Activated CD4-positive, alpha-beta memory T cell treated with anti-CD3 and anti-CD28 coated beads for 36 hours (primary cell): ENCODE results near the gene GOLGB1. TPM values are rescaled to one million over a fixed set of nuclear protein-coding genes. Genes with fewer than 3 reads are reported as not detected.

ENCODE experiments used
- CTCF ChIA-PET: fragments of 350-600 bp; sonication (Branson Sonifier 250); formaldehyde crosslinking; loops from one replicate; lab custom pipeline; 2021; ENCODE audit warnings: antibody characterized with exemption, inconsistent platforms; lab: Charles Lee
- POLR2A ChIA-PET: fragments of 350-600 bp; sonication (Branson Sonifier 250); formaldehyde crosslinking; loops from one replicate; lab custom pipeline; 2021; ENCODE audit warnings: antibody characterized with exemption; lab: Charles Lee
- DNase-seq: peaks from one replicate; pipeline ENCODE4 v3.0.0-alpha.2; 2020
- H3K27ac Mint-ChIP-seq: one replicate; pipeline ENCODE4 v1.8.0; 2021; ENCODE audit warnings: mixed read lengths
- H3K27me3 Mint-ChIP-seq: one replicate; pipeline ENCODE4 v1.8.0; 2021; ENCODE audit warnings: mixed read lengths
- H3K36me3 Mint-ChIP-seq: one replicate; pipeline ENCODE4 v1.8.0; 2021; ENCODE audit warnings: mixed read lengths
- H3K4me1 Mint-ChIP-seq: one replicate; pipeline ENCODE4 v1.8.0; 2021; ENCODE audit warnings: low read depth, mixed read lengths
- H3K4me3 Mint-ChIP-seq: one replicate; pipeline ENCODE4 v1.8.0; 2021; ENCODE audit warnings: mild to moderate bottlenecking, mixed read lengths
- H3K9me3 Mint-ChIP-seq: one replicate; pipeline ENCODE4 v1.8.0; 2021; ENCODE audit warnings: mixed read lengths
- intact Hi-C: fragments of 100-400 bp; cut with micrococcal nuclease; formaldehyde crosslinking; loops from one replicate; pipeline ENCODE4 v1.15.1; 2023
- total RNA-seq, 2 experiments: library from RNA; stranded (reverse); gene quantifications; one replicate each; pipeline ENCODE4 v1.2.3, GENCODE V29; 2021

Gene GOLGB1
- total RNA-seq, 2 experiments from 2014 or later, result 22.7 to 26.0 TPM

DNA sequence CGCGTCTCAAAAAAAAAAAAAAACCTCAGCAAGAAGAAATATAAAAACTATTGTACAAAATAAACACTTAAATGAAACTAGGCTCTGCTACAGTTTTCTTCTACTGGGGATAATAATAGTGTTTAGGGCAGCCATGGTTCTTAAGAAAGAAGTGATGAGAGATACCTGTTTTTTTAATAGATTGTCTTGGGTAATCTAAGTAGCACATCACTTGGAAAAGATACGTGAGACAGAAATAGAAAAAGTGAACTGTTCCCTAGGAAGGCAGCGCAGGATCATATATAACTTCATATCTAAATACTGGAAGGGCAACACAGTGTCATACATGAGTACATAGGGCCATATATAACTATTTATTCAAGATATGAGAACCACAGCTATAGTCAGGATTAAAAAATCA, 11.9 kb downstream of the GOLGB1 start:
- peaks cover 48% of the 10 kb centered on the region for H3K4me1 Mint-ChIP-seq
- H3K9me3 Mint-ChIP-seq, result peaks cover 9% of the 10 kb centered on the region
- H3K27ac Mint-ChIP-seq, result no peak overlapping the region
- CTCF ChIA-PET, result no interaction called here
- POLR2A ChIA-PET, result no interaction called here
- intact Hi-C loops, result loop anchor here (5.0 kb wide), 3 partner anchors 355 to 630 kb away; no protein-coding TSS in a partner anchor
- DNase-seq, result no peak
- peaks cover 10% of the 10 kb centered on the region for H3K36me3 Mint-ChIP-seq
- no peaks in the 10 kb centered on the region for H3K27me3 Mint-ChIP-seq
- no peak overlapping the region for H3K4me3 Mint-ChIP-seq

DNA sequence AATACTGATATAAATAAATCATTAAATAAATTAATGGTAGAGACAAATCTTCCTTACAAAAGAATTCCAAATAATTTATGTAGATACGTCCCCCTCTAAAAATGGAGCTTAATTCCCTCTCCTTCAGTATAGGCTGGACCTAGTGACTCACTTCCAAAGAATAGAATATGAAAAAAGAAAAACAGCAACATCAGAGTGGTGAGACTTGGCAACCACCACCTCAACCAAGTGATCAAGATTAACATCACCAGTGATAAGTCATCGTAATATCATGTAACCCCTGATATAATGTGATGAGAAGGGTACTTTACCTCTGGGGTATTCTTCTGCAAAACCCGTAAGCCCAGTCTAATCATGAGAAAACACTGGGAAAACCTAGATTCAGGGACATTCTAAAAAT, 13.4 kb downstream of the GOLGB1 start:
- intact Hi-C loops, result loop anchor here (5.0 kb wide), 3 partner anchors 356 to 631 kb away; no protein-coding TSS in a partner anchor
- H3K4me1 Mint-ChIP-seq, result peaks cover 48% of the 10 kb centered on the region
- H3K27me3 Mint-ChIP-seq, result no peaks in the 10 kb centered on the region
- ChIA-PET CTCF (interaction anchor here (0.8 kb wide), 1 partner anchor 13 kb away, joined by 4 read pairs; no protein-coding TSS in a partner anchor), POLR2A (interaction anchor here (1.0 to 1.6 kb wide), 2 partner anchors 14 to 368 kb away, joined by 3 to 8 read pairs; partner anchors contain the start of gene GOLGB1)
- H3K36me3 Mint-ChIP-seq, result peaks cover 4% of the 10 kb centered on the region
- no peak overlapping the region for H3K27ac Mint-ChIP-seq
- H3K4me3 Mint-ChIP-seq, result no peak overlapping the region
- peak; percentile 40 for DNase-seq
- H3K9me3 Mint-ChIP-seq, result no peaks in the 10 kb centered on the region

DNA sequence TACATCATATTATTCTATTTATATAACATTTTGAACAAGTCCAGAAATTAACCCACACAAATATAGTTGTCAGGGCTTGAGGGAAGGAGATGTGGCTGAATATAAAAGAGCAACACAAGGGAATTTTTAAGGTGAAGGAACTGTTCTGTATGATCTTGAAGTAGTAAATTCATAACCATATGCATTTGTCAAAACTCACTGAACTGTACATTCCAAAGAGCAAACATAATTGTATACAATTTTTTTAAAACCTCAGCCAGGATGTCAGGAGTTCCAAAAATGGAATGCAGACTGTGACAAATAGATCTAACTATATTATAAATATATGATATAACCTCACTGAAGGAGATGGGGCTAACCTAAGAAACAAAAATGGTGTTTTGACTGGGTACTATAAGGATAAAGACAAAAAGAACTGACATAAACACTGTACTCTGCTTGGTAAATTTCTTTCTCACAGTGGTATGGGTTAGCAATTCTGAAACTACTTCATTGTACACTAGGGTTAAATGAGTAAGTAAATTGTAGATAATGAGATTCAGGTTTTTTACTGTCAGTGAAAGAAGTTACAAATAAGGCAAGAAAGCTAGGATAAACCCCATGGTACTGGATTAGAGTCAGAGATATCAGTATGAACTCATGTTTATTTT, 14.4 kb downstream of the GOLGB1 start:
- ChIA-PET CTCF (interaction anchor here (0.8 kb wide), 1 partner anchor 14 kb away, joined by 4 read pairs; no protein-coding TSS in a partner anchor), POLR2A (interaction anchor here (1.0 to 1.6 kb wide), 2 partner anchors 15 to 369 kb away, joined by 3 to 8 read pairs; partner anchors contain the start of gene GOLGB1)
- no peaks in the 10 kb centered on the region for H3K9me3 Mint-ChIP-seq
- H3K27me3 Mint-ChIP-seq, result no peaks in the 10 kb centered on the region
- intact Hi-C loops, result loop anchor here (1.0 to 5.0 kb wide), 7 partner anchors 14 to 748 kb away; partner anchors contain the start of genes GOLGB1 and HCLS1
- peaks cover 46% of the 10 kb centered on the region for H3K4me1 Mint-ChIP-seq
- no peak for DNase-seq
- peak overlapping the region; percentile 28 for H3K27ac Mint-ChIP-seq
- peaks cover 4% of the 10 kb centered on the region for H3K36me3 Mint-ChIP-seq
- H3K4me3 Mint-ChIP-seq, result no peak overlapping the region

DNA sequence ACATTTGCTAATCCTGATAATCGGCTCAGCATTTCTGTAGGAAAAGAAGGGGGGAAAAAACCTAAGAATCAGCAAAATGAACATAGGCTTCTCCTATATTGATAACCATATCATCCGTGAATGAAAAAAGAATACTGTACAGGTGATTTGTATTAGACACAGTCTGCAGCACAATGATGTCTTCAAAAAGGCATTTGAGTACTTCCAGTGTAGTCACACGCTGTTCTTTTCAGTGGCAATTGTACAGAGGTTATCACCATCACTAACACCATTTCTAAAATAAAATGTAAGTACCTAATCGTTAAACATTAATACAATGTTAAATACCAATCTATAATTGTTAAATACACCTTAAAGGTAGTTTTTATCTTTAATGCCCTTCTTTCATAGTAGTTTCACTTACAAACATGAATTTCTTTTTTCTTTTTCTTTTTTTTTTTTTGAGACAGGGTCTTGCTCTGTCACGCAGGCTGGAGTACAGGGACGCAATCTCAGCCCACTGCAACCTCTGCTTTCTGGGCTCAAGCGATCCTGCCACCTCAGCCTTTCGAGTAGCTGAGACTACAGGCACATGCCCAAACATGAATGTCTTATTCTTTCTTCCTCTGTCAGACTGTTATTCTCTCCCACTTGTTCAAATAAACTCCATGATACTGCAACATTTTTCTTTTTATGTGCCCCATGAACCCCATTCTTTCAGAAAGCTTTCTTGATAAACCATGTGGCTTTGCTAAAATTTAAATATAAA, 18.4 kb downstream of the GOLGB1 start:
- ChIA-PET CTCF (no interaction called here), POLR2A (no interaction called here)
- no peak for DNase-seq
- Mint-ChIP-seq H3K36me3 (peaks cover 13% of the 10 kb centered on the region), H3K27ac (no peak overlapping the region), H3K27me3 (no peaks in the 10 kb centered on the region), H3K4me1 (peaks cover 26% of the 10 kb centered on the region), H3K9me3 (no peaks in the 10 kb centered on the region), H3K4me3 (no peak overlapping the region)
- intact Hi-C loops, result no loop called here

DNA sequence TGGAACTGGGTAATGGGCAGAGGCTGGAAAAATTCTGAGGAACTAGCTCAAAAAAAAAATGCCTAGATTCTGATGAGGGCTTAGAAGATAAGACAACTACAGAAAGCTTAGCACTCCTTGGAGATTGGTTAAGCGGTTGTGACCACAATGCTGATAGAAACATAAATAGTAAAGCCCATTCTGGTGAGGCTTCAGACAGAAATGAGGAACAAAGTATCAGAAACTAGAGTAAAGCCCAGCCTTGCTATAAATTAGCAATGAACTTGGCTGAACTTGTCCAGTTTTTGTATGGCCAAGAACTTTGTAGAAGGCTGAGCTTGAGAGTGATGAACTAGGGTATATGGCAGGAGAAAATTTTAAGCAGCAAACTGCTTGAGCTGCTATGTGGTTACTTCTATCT, 25.4 kb downstream of the GOLGB1 start:
- Mint-ChIP-seq H3K27ac (no peak overlapping the region), H3K4me1 (no peaks in the 10 kb centered on the region), H3K27me3 (no peaks in the 10 kb centered on the region), H3K36me3 (peaks cover 54% of the 10 kb centered on the region), H3K4me3 (no peak overlapping the region), H3K9me3 (no peaks in the 10 kb centered on the region)
- ChIA-PET CTCF (no interaction called here), POLR2A (no interaction called here)
- no peak for DNase-seq
- intact Hi-C loops, result no loop called here

DNA sequence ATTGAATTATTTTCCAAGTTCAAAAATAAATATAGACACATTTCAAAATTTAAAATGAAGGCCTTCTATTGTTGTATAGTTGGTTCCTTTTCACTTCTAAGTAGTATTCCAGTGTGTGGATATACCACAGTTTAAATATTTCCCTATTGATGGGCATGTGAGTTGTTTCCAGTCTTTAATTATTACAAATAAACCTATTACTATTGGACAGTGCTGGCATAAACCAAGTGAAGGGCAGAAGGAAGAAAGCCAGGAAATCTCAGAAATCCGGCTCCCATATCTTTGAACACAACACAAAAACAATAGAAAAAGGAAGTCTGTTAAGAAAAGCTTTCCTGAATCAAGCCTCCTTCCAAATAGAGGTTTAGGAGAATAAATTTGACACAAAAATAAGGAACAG, 26.1 kb downstream of the GOLGB1 start:
- ChIA-PET CTCF (no interaction called here), POLR2A (no interaction called here)
- DNase-seq, result no peak
- H3K9me3 Mint-ChIP-seq, result no peaks in the 10 kb centered on the region
- intact Hi-C loops, result no loop called here
- H3K36me3 Mint-ChIP-seq, result peaks cover 52% of the 10 kb centered on the region
- peaks cover 3% of the 10 kb centered on the region for H3K4me1 Mint-ChIP-seq
- H3K27me3 Mint-ChIP-seq, result no peaks in the 10 kb centered on the region
- H3K4me3 Mint-ChIP-seq, result no peak overlapping the region
- no peak overlapping the region for H3K27ac Mint-ChIP-seq

DNA sequence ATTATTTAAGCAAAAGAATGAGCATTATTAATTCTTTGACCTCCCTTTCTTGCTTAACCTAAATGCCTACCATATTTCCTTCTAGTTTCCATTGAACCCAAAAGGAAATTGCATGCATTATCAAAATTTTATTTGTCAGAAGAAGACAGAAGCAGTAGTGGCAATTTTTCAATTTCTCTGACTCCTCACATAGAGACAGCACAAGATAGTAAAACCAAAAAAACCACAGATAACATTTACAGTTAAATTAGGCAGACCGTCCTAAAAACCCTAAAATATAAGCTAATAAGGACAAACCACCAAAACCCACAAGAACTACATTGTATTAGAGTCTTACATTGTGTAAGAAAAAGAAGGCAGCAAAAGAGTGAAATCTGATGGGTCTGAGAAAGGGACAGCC, 27.1 kb downstream of the GOLGB1 start:
- intact Hi-C loops, result no loop called here
- DNase-seq, result no peak
- Mint-ChIP-seq H3K4me3 (no peak overlapping the region), H3K27ac (no peak overlapping the region), H3K27me3 (no peaks in the 10 kb centered on the region), H3K36me3 (peaks cover 62% of the 10 kb centered on the region), H3K4me1 (peaks cover 13% of the 10 kb centered on the region), H3K9me3 (no peaks in the 10 kb centered on the region)
- POLR2A ChIA-PET, result no interaction called here
- CTCF ChIA-PET, result no interaction called here

DNA sequence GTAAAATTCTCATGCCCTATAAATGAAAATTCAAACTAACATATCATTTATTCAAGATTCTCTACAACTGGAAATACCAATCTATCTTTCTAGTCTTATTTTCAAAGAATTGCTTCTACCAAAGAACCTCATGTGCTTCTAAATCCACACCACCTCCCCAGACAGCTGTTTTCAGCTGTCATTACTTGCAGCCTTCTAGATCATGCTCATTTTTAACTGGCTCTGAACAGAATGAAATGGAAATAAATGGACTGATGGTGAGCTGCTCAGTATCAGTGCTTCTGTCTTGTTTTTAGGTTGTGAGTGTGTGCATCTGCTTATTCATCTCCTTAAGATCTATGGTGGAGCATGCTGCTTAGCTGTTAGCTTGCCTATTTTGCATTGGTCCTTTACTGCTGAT, 29.4 kb downstream of the GOLGB1 start:
- intact Hi-C loops, result no loop called here
- no peak for DNase-seq
- peaks cover 64% of the 10 kb centered on the region for H3K36me3 Mint-ChIP-seq
- no peak overlapping the region for H3K4me3 Mint-ChIP-seq
- CTCF ChIA-PET, result no interaction called here
- peaks cover 16% of the 10 kb centered on the region for H3K4me1 Mint-ChIP-seq
- no peaks in the 10 kb centered on the region for H3K9me3 Mint-ChIP-seq
- H3K27me3 Mint-ChIP-seq, result no peaks in the 10 kb centered on the region
- no peak overlapping the region for H3K27ac Mint-ChIP-seq
- POLR2A ChIA-PET, result no interaction called here

DNA sequence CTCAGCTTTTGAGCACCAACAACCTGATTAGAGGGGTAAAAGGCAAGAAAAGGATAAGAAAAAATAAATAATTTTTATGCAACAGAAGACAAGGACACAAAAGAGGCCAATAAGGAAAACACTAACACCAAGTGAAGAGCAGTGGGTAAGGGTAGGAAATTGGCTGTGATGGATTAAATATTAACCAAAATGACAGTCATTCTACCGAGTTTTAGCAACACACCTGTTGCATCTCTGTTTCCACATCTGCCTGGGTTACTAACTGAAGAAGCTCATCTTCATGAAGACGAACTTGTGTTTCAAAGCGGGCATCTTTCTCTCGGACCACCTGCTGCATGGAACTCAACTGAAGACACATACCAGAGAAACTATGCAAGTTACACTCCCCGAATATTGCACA, 30.1 kb downstream of the GOLGB1 start:
- no peaks in the 10 kb centered on the region for H3K9me3 Mint-ChIP-seq
- POLR2A ChIA-PET, result no interaction called here

DNA sequence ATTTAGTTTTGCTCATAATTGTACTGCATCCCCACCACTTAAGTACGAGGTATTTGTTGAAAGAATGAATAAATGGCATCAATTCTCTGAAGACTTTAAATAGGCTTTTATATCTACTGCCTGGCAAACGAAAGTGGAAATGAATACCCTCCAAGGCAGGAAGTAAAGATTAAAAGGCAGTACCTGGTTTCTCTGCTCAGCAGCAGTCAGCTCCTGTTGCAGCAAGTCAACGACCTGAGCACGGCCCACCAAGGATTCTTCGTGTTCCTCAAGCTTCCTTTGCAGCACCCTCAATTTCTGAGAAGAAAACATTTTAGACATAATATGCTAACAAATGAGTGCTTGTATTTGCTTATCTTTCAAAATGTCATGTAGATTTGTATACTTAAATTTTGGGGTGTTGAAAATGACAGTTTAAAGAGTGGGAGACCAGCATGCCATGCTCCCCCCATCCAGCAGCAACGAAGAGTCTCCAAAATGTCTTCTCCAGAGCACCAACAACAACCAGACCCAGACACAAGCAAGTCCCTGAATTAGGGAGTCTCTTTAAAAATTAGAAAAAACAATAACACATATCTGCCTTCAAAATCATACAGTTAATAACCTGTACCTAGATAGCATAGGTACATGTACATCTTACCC, 31.2 kb downstream of the GOLGB1 start:
- Mint-ChIP-seq H3K4me3 (no peak overlapping the region), H3K9me3 (no peaks in the 10 kb centered on the region), H3K27ac (peak overlapping the region; percentile 46), H3K36me3 (peaks cover 59% of the 10 kb centered on the region), H3K27me3 (no peaks in the 10 kb centered on the region), H3K4me1 (peaks cover 16% of the 10 kb centered on the region)
- ChIA-PET CTCF (interaction anchor here (0.6 to 1.0 kb wide), 2 partner anchors 10 to 52 kb away, joined by 3 read pairs; no protein-coding TSS in a partner anchor), POLR2A (no interaction called here)
- DNase-seq, result no peak
- intact Hi-C loops, result no loop called here

More for the DNA sequence above, 30.1 kb downstream of the GOLGB1 start:
- Mint-ChIP-seq H3K4me1 (peaks cover 16% of the 10 kb centered on the region), H3K4me3 (no peak overlapping the region), H3K27ac (no peak overlapping the region), H3K27me3 (no peaks in the 10 kb centered on the region), H3K36me3 (peaks cover 63% of the 10 kb centered on the region)
- CTCF ChIA-PET, result interaction anchor here (0.6 to 1.0 kb wide), 2 partner anchors 9 to 1183 kb away, joined by 3 read pairs; no protein-coding TSS in a partner anchor
- intact Hi-C loops, result no loop called here
- DNase-seq, result no peak

DNA sequence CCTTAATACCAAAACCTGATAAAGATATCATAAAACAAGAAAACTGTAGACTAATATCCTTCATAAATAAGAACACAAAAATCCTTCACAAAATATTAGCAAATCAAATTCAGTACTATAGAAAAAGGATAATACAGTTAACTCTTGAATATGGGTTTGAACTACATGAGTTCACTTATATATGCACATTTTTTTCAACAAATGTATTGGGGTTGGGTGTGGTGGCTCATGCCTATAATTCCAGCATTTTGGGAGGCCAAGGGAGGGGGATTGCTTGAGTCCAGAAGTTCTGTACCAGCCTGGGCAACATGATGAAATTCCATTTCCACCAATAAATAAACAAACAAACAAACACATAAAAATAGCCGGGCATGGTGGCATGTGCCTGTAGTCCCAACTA, 39.2 kb downstream of the GOLGB1 start:
- H3K36me3 Mint-ChIP-seq, result peaks cover 37% of the 10 kb centered on the region
- no peaks in the 10 kb centered on the region for H3K27me3 Mint-ChIP-seq
- intact Hi-C loops, result no loop called here
- DNase-seq, result no peak
- H3K9me3 Mint-ChIP-seq, result no peaks in the 10 kb centered on the region
- H3K4me1 Mint-ChIP-seq, result peaks cover 4% of the 10 kb centered on the region
- H3K27ac Mint-ChIP-seq, result no peak overlapping the region
- POLR2A ChIA-PET, result no interaction called here
- CTCF ChIA-PET, result no interaction called here
- no peak overlapping the region for H3K4me3 Mint-ChIP-seq
